C4-2B (cell line): Measurements from ENCODE around the gene ACOT7.
"Not testable (repeated sequence)": the region's sequence is repeated elsewhere in the genome, so short reads cannot be mapped to it uniquely, and the experiment has no call there.

Source experiments
- H3K27ac ChIP-seq: fragments of 450-650 bp; 2 replicates; pipeline ENCODE4 v1.5.1; 2017
- CTCF ChIP-seq: fragments of 450-650 bp; conservative IDR thresholded peaks from 2 replicates; pipeline ENCODE4 v1.5.1; 2017; ENCODE audit warnings: mild to moderate bottlenecking
- ZFX ChIP-seq: fragments of 450-650 bp; IDR thresholded peaks from 2 replicates; pipeline ENCODE4 v1.6.1; 2017

The ACOT7 gene

GRCh38 chr1:6314503-6314902 lies 79.1 kb downstream of the ACOT7 start:
- no peak overlapping the region for H3K27ac ChIP-seq
- TF ChIP-seq ZFX (no peak), CTCF (no peak)

GRCh38 chr1:6313393-6314200 lies 80.0 kb downstream of the ACOT7 start:
- no peak overlapping the region for H3K27ac ChIP-seq
- TF ChIP-seq ZFX, result no peak
- no peak for TF ChIP-seq CTCF

- no peak for TF ChIP-seq ZFX
- no peak for TF ChIP-seq CTCF
- no peak overlapping the region for H3K27ac ChIP-seq
Observed at GRCh38 chr1:6310116-6310848, 83.3 kb downstream of the ACOT7 start.

GRCh38 chr1:6309564-6309963 lies 84.0 kb downstream of the ACOT7 start:
- no peak overlapping the region for H3K27ac ChIP-seq
- no peak for TF ChIP-seq ZFX
- no peak for TF ChIP-seq CTCF

GRCh38 chr1:6308449-6308848 lies 85.1 kb downstream of the ACOT7 start:
- TF ChIP-seq CTCF (no peak), ZFX (no peak)
- H3K27ac ChIP-seq, result no peak overlapping the region

GRCh38 chr1:6307682-6308081 lies 85.9 kb downstream of the ACOT7 start:
- H3K27ac ChIP-seq, result not testable (repeated sequence)

GRCh38 chr1:6307099-6307498 lies 86.5 kb downstream of the ACOT7 start:
- no peak overlapping the region for H3K27ac ChIP-seq
- TF ChIP-seq ZFX, result no peak

- no peak for TF ChIP-seq ZFX
- no peak for TF ChIP-seq CTCF
- H3K27ac ChIP-seq, result no peak overlapping the region
Observed at GRCh38 chr1:6303397-6304012, 90.1 kb downstream of the ACOT7 start.
